H1 (cell line): ENCODE data around the gene UBE2O. TPM values are rescaled to one million over a fixed set of nuclear protein-coding genes. Genes with fewer than 3 reads are reported as not detected.

Experiments used
- CTCF ChIA-PET: fragments of 300-600 bp; sonication (Branson Sonifier 250); formaldehyde crosslinking; loops from one replicate; lab custom pipeline; 2021; ENCODE audit not compliant: partially characterized antibody; lab: Charles Lee
- POLR2A ChIA-PET: fragments of 300-600 bp; sonication (Branson Sonifier 250); formaldehyde crosslinking; loops from one replicate; lab custom pipeline; 2021; ENCODE audit warnings: inconsistent platforms; ENCODE audit not compliant: partially characterized antibody; lab: Charles Lee
- DNase-seq, 2 experiments: peaks; one replicate each; pipeline versions ENCODE4 v3.0.0 to v3.0.0-alpha.2; 2010 to 2022; ENCODE audit warnings: low spot score in 2 of 2, low read depth in 1 of 2, mixed read lengths in 1 of 2
- FAIRE-seq: peaks from 2 replicates; lab custom pipeline; 2011; peaks lifted over from hg19 to GRCh38; lab: Jason Lieb, UNC
- H2AFZ ChIP-seq: 2 replicates; pipeline ENCODE4 v1.8.1; 2012; ENCODE audit warnings: low read length, inconsistent platforms
- H2AK5ac ChIP-seq: 2 replicates; pipeline ENCODE4 v1.6.1; 2013; ENCODE audit warnings: low read depth, low read length
- H2BK120ac ChIP-seq: replicated peaks from 2 replicates; pipeline ENCODE3; 2013; ENCODE audit warnings: low read depth, low read length, inconsistent platforms
- H2BK12ac ChIP-seq: 2 replicates; pipeline ENCODE4 v1.6.1; 2013; ENCODE audit warnings: low read depth, low read length
- H2BK15ac ChIP-seq: 2 replicates; pipeline ENCODE4 v1.6.1; 2013; ENCODE audit warnings: low read length
- H2BK20ac ChIP-seq: 2 replicates; pipeline ENCODE4 v1.6.1; 2013; ENCODE audit warnings: low read length
- H2BK5ac ChIP-seq: 2 replicates; pipeline ENCODE4 v1.6.1; 2013; ENCODE audit warnings: low read depth, low read length
- H3K14ac ChIP-seq: 2 replicates; pipeline ENCODE4 v1.6.1; 2013; ENCODE audit warnings: inconsistent platforms; ENCODE audit not compliant: insufficient read length
- H3K18ac ChIP-seq: 2 replicates; pipeline ENCODE4 v1.6.1; 2013; ENCODE audit warnings: low read length; ENCODE audit errors: extremely low read depth
- H3K23ac ChIP-seq: 2 replicates; pipeline ENCODE4 v1.6.1; 2013; ENCODE audit warnings: inconsistent platforms; ENCODE audit not compliant: insufficient read length
- H3K23me2 ChIP-seq: 2 replicates; pipeline ENCODE4 v1.6.1; 2013; ENCODE audit warnings: low read depth, low read length
- H3K27ac ChIP-seq: 2 replicates; pipeline ENCODE4 v1.6.1; 2011; ENCODE audit warnings: low read depth, low read length, inconsistent platforms
- H3K27me3 ChIP-seq, 4 experiments: replicated peaks in 1 of 4; 1 replicate in 1 of 4; 2 replicates in 3 of 4; pipeline versions ENCODE4 v1.6.1 to v1.8.1; 2011 to 2013; ENCODE audit warnings: low read length in 3 of 4, mild to moderate bottlenecking in 3 of 4, inconsistent platforms in 2 of 4, mixed read lengths in 2 of 4, moderate library complexity in 1 of 4; ENCODE audit not compliant: control insufficient read depth in 3 of 4, insufficient read depth in 3 of 4; ENCODE audit errors: extremely low read depth in 1 of 4
- H3K36me3 ChIP-seq, 4 experiments: 2 replicates each; pipeline versions ENCODE4 v1.6.1 to v1.8.1; 2011 to 2013; ENCODE audit warnings: mild to moderate bottlenecking in 4 of 4, low read length in 3 of 4, moderate library complexity in 2 of 4, control low read depth in 1 of 4, inconsistent platforms in 1 of 4; ENCODE audit not compliant: insufficient read depth in 4 of 4, control insufficient read depth in 2 of 4
- H3K4ac ChIP-seq: replicated peaks from 2 replicates; pipeline ENCODE3; 2013; ENCODE audit warnings: low read length, low read depth, mixed read lengths, inconsistent platforms; ENCODE audit not compliant: insufficient read length
- H3K4me1 ChIP-seq, 4 experiments: replicated peaks in 1 of 4; 1 replicate in 1 of 4; 2 replicates in 3 of 4; pipeline versions ENCODE4 v1.6.1 to v1.8.1; 2011 to 2013; ENCODE audit warnings: low read length in 3 of 4, inconsistent platforms in 2 of 4, mixed read lengths in 1 of 4; ENCODE audit not compliant: insufficient read depth in 4 of 4, control insufficient read depth in 3 of 4
- H3K4me2 ChIP-seq, 2 experiments: 2 replicates each; pipeline versions ENCODE4 v1.6.1 to v1.8.1; 2011 to 2013; ENCODE audit warnings: low read depth in 2 of 2, low read length in 2 of 2, control low read depth in 1 of 2, inconsistent platforms in 1 of 2, mild to moderate bottlenecking in 1 of 2; ENCODE audit not compliant: insufficient read depth in 1 of 2
- H3K4me3 ChIP-seq, 4 experiments: fragments of 200-600, 300-600 bp in 1 of 4; sonication (generic), shearing (Covaris generic), sonication (Bioruptor Twin) in 1 of 4; 2 replicates each; pipeline versions ENCODE4 v1.5.1 to v1.8.1; 2011 to 2016; ENCODE audit warnings: low read length in 4 of 4, low read depth in 3 of 4, control low read depth in 2 of 4, inconsistent platforms in 2 of 4, mild to moderate bottlenecking in 2 of 4, mixed read lengths in 1 of 4, moderate library complexity in 1 of 4; ENCODE audit not compliant: insufficient read depth in 2 of 4; ENCODE audit errors: extremely low read depth in 1 of 4
- H3K56ac ChIP-seq: replicated peaks from 2 replicates; pipeline ENCODE3; 2013; ENCODE audit warnings: low read depth, mild to moderate bottlenecking, mixed read lengths, low read length, inconsistent platforms; ENCODE audit not compliant: insufficient read length
- H3K79me1 ChIP-seq: 2 replicates; pipeline ENCODE4 v1.6.1; 2013; ENCODE audit warnings: low read depth, low read length, control low read depth
- H3K79me2 ChIP-seq, 2 experiments: 2 replicates each; pipeline versions ENCODE4 v1.6.1 to v1.8.1; 2012 to 2013; ENCODE audit warnings: low read length in 2 of 2, mild to moderate bottlenecking in 2 of 2, inconsistent platforms in 1 of 2; ENCODE audit not compliant: insufficient read depth in 2 of 2, control insufficient read depth in 1 of 2
- H3K9ac ChIP-seq, 4 experiments: replicated peaks in 1 of 4; 1 replicate in 1 of 4; 2 replicates in 3 of 4; pipeline versions ENCODE4 v1.6.1 to v1.8.1; 2011 to 2013; ENCODE audit warnings: low read depth in 3 of 4, low read length in 3 of 4, control low read depth in 2 of 4, mild to moderate bottlenecking in 2 of 4, moderate library complexity in 2 of 4, inconsistent platforms in 1 of 4; ENCODE audit errors: extremely low read depth in 1 of 4
- H3K9me3 ChIP-seq, 2 experiments: 2 replicates each; pipeline versions ENCODE4 v1.6.1 to v1.8.1; 2012 to 2013; ENCODE audit warnings: mild to moderate bottlenecking in 2 of 2, moderate library complexity in 2 of 2, control low read depth in 1 of 2, inconsistent platforms in 1 of 2, low read depth in 1 of 2, low read length in 1 of 2, mixed read lengths in 1 of 2; ENCODE audit not compliant: insufficient read depth in 2 of 2
- H4K20me1 ChIP-seq, 2 experiments: replicated peaks in 1 of 2; 2 replicates each; pipeline versions ENCODE3 to v1.8.1; 2011 to 2013; ENCODE audit warnings: inconsistent platforms in 2 of 2, low read length in 2 of 2, mild to moderate bottlenecking in 1 of 2; ENCODE audit not compliant: insufficient read depth in 2 of 2, control insufficient read depth in 1 of 2
- H4K5ac ChIP-seq: 2 replicates; pipeline ENCODE4 v1.6.1; 2013; ENCODE audit warnings: low read length, low read depth, mixed read lengths, inconsistent platforms; ENCODE audit not compliant: insufficient read length
- H4K8ac ChIP-seq: 2 replicates; pipeline ENCODE4 v1.8.0; 2013; ENCODE audit warnings: mild to moderate bottlenecking, moderate library complexity, low read length, inconsistent platforms; ENCODE audit not compliant: insufficient read depth; ENCODE audit errors: extremely low read depth
- H4K91ac ChIP-seq: replicated peaks from 2 replicates; pipeline ENCODE3; 2013; ENCODE audit warnings: low read length, mixed read lengths, inconsistent platforms; ENCODE audit not compliant: insufficient read length
- BCL11A ChIP-seq, 2 experiments: IDR thresholded peaks; one replicate each; pipeline ENCODE4 v1.6.1; 2011; ENCODE audit warnings: low read depth in 2 of 2, low read length in 2 of 2, mild to moderate bottlenecking in 2 of 2
- CTBP2 ChIP-seq: IDR thresholded peaks from 2 replicates; pipeline ENCODE4 v1.7.0; 2011; ENCODE audit warnings: borderline replicate concordance, mild to moderate bottlenecking, moderate library complexity, mixed read lengths, low read length; ENCODE audit not compliant: insufficient read depth, insufficient read length
- PHF8 ChIP-seq: fragments of 200-600 bp; sonication (generic); conservative IDR thresholded peaks from 2 replicates; pipeline ENCODE4 v1.7.1; 2012; ENCODE audit warnings: low read depth, mild to moderate bottlenecking, inconsistent platforms, low read length, moderate library complexity
- RAD21 ChIP-seq, 2 experiments: IDR thresholded peaks in 1 of 2; conservative IDR thresholded peaks in 1 of 2; 2 replicates each; pipeline ENCODE4 v1.6.1; 2011; ENCODE audit warnings: low read depth in 2 of 2, low read length in 2 of 2, improper control_type of control experiment in 1 of 2, inconsistent platforms in 1 of 2, mild to moderate bottlenecking in 1 of 2, moderate library complexity in 1 of 2
- RXRA ChIP-seq: IDR thresholded peaks from 2 replicates; pipeline ENCODE4 v1.6.1; 2011; ENCODE audit warnings: low read depth, mild to moderate bottlenecking, low read length, moderate library complexity; ENCODE audit not compliant: insufficient read depth
- SP4 ChIP-seq: IDR thresholded peaks from 2 replicates; pipeline ENCODE4 v1.6.1; 2012; ENCODE audit warnings: low read length, inconsistent platforms
- ZNF274 ChIP-seq: IDR thresholded peaks from 2 replicates; pipeline ENCODE4 v1.7.0; 2012; ENCODE audit warnings: low read length, borderline replicate concordance; ENCODE audit errors: extremely low read depth
- WGBS, 2 experiments: shearing (Covaris generic) in 1 of 2; methylation state at CpG; one replicate each; pipeline versions ENCODE4 v1.1.6 to v1.1.7; 2013 to 2015; ENCODE audit warnings: low lambda C conversion rate in 2 of 2, mixed read lengths in 2 of 2, inconsistent platforms in 1 of 2, low coverage in 1 of 2, missing lambda C conversion rate in 1 of 2; ENCODE audit not compliant: insufficient replicate concordance in 2 of 2, insufficient coverage in 1 of 2, insufficient read length in 1 of 2; ENCODE audit errors: extremely low coverage in 1 of 2, missing lambda C conversion rate in 1 of 2; 5-methylcytosine and 5-hydroxymethylcytosine counted together
- polyA plus RNA-seq, 7 experiments: library from polyadenylated mRNA; depleted of rRNA in 3 of 7; stranded (reverse) in 5 of 7; unstranded in 2 of 7; fragments of >200 nt in 5 of 7; fragments of 200-250 nt in 2 of 7; gene quantifications; 1 replicate in 5 of 7; 2 replicates in 1 of 7; 4 replicates in 1 of 7; pipeline versions ENCODE4 v1.2.1 to v1.2.3, GENCODE V29; 2011 to 2013; ENCODE audit warnings: missing spikeins in 2 of 7, mixed read lengths in 2 of 7
- total RNA-seq: library from RNA; stranded (reverse); fragmentation: NEBNext Ultra II Directional; extraction: Animal tissue kit (Norgen Biotek cat#: 25700); gene quantifications from 2 replicates; pipeline ENCODE4 v1.2.1, GENCODE V29; 2021
- TF ChIP-seq, protein P1 (sequence below): IDR thresholded peaks from 2 replicates; pipeline ENCODE4 v1.6.1; 2012; ENCODE audit warnings: inconsistent platforms
- TF ChIP-seq, protein P2 (sequence below): IDR thresholded peaks from 2 replicates; pipeline ENCODE4 v1.6.1; 2012; ENCODE audit warnings: inconsistent platforms
- TF ChIP-seq, protein P3 (sequence below): IDR thresholded peaks from 2 replicates; pipeline ENCODE4 v1.6.1; 2011; ENCODE audit warnings: low read depth, mild to moderate bottlenecking, low read length; ENCODE audit not compliant: insufficient read depth

The UBE2O gene
- total and polyA plus RNA-seq, 2 of the 8 experiments (the other 6 are each of a cell fraction or from before 2014, with no cell fraction given): 24.4 to 63.0 TPM

DNA sequence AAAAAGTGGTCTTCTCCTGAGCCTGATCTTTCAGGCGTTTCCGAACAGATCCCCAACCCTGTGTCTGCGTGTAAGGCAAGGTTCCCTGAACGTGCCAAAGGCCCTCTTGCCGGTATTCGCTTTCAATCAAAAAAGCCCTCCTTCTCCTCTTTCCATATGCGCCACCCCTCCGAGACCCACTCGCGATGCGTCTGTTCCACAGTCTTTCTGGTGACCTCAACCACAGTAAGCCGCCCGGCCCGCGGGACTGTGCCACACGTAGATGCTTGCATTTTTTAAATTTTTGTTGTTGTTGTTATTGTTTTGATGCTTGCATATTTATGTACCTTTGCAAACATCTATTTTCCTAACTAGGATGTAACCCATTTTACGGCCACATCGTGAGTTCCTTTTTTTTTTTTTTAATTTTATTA, 98.6 kb downstream of the UBE2O start:
- FAIRE-seq: no peak
- peak overlapping the region; percentile 100 for H2BK5ac ChIP-seq
- peaks cover 0 to 4% of the 10 kb centered on the region in 2 experiments for H4K20me1 ChIP-seq
- no peak overlapping the region for H2BK20ac ChIP-seq
- H2BK12ac ChIP-seq: peak overlapping the region; percentile 60; the same call in 1 of the 2 replicates
- peak overlapping the region in 3 of 4 experiments; percentile 69 to 97 (median 96); a peak in 4 of 7 replicates for H3K9ac ChIP-seq
- no peak overlapping the region for H2BK120ac ChIP-seq
- peak overlapping the region; percentile 54; the same call in 1 of the 2 replicates for H4K8ac ChIP-seq
- peak overlapping the region; percentile 100 for H2AFZ ChIP-seq
- peaks cover 0 to 6% (median 0%) of the 10 kb centered on the region in 4 experiments; a peak in 3 of 7 replicates for H3K4me1 ChIP-seq
- H4K5ac ChIP-seq: peak overlapping the region; percentile 67
- no peak overlapping the region for H4K91ac ChIP-seq
- ChIA-PET POLR2A (interaction anchor here (1.0 to 2.3 kb wide), 6 partner anchors 8 to 31 kb away, joined by 3 to 15 read pairs (median 8); partner anchors contain the start of gene SPHK1), CTCF (interaction anchor here (0.5 to 29.3 kb wide), 10 partner anchors 8 to 327 kb away, joined by 3 to 635 read pairs (median 5); partner anchors contain the start of gene SPHK1)
- H3K18ac ChIP-seq: peak overlapping the region; percentile 89
- H3K27ac ChIP-seq: peak overlapping the region; percentile 100
- no peak for DNase-seq
- peak overlapping the region; percentile 67 for H3K14ac ChIP-seq
- peak overlapping the region; percentile 67 to 87 (median 72); a peak in 7 of 8 replicates for H3K4me3 ChIP-seq
- peaks cover 0 to 10% of the 10 kb centered on the region in 2 experiments; a peak in 1 of 4 replicates for H3K79me2 ChIP-seq
- H3K56ac ChIP-seq: peak overlapping the region; percentile 42
- no peaks in the 10 kb centered on the region for H3K9me3 ChIP-seq
- no peak overlapping the region for H2BK15ac ChIP-seq
- peak overlapping the region; percentile 94 to 100 for H3K4me2 ChIP-seq
- peak overlapping the region; percentile 32 for H3K4ac ChIP-seq
- H3K23ac ChIP-seq: no peak overlapping the region
- 14% methylated on average over 18 of the region's 18 CpGs; no CpG with 5 or more reads in 1 of the 2 experiments for WGBS, 2 experiments
- peaks cover 4% of the 10 kb centered on the region; the same call in 1 of the 2 replicates for H3K79me1 ChIP-seq
- 0 out of 2 replicates have a peak overlapping the region, but pooled peaks have one; percentile 68 for H2AK5ac ChIP-seq
- H3K36me3 ChIP-seq: no peaks in the 10 kb centered on the region
- H3K23me2 ChIP-seq: peaks cover 9% of the 10 kb centered on the region; the same call in 1 of the 2 replicates
- H3K27me3 ChIP-seq: no peaks in the 10 kb centered on the region
- TF ChIP-seq, protein P1, sequence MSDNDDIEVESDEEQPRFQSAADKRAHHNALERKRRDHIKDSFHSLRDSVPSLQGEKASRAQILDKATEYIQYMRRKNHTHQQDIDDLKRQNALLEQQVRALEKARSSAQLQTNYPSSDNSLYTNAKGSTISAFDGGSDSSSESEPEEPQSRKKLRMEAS: no peak
- TF ChIP-seq PHF8: no peak
- TF ChIP-seq RXRA: no peak
- TF ChIP-seq ZNF274: no peak
- no peak for TF ChIP-seq SP4
- no peak for TF ChIP-seq CTBP2
- TF ChIP-seq BCL11A (IDR thresholded peaks at IDR 0.05; ENCODE audit: low read depth in 2 of 2, low read length in 2 of 2): no peak
- TF ChIP-seq, protein P2, sequence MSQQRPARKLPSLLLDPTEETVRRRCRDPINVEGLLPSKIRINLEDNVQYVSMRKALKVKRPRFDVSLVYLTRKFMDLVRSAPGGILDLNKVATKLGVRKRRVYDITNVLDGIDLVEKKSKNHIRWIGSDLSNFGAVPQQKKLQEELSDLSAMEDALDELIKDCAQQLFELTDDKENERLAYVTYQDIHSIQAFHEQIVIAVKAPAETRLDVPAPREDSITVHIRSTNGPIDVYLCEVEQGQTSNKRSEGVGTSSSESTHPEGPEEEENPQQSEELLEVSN: no peak
- TF ChIP-seq, protein P3, sequence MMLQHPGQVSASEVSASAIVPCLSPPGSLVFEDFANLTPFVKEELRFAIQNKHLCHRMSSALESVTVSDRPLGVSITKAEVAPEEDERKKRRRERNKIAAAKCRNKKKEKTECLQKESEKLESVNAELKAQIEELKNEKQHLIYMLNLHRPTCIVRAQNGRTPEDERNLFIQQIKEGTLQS: no peak
- no peak for TF ChIP-seq RAD21 (IDR thresholded peaks at IDR 0.05 in 1 of 2, conservative IDR thresholded peaks at IDR 0.05 in 1 of 2; ENCODE audit: low read depth in 2 of 2, low read length in 2 of 2)
